ENCODE measurements around the gene RPP25L.

The RPP25L gene

GRCh38 chr9:34648673-34649072 lies 36.8 kb upstream of the RPP25L start:
- ChIA-PET POLR2A (interaction anchor here (1.7 to 4.7 kb wide), 2 partner anchors 10 to 13 kb away, joined by 7 to 67 read pairs; partner anchors contain the start of gene SIGMAR1), CTCF (no interaction called here)
- TF ChIP-seq FOXK2 (IDR thresholded peaks at IDR 0.05), result no peak
- TF ChIP-seq BHLHE40 (IDR thresholded peaks at IDR 0.05; ENCODE audit: borderline replicate concordance), result no peak
- no peak for TF ChIP-seq ZNF384 (IDR thresholded peaks at IDR 0.05)
- TF ChIP-seq FOXA1 (IDR thresholded peaks at IDR 0.05), result no peak
- DNase-seq (ENCODE audit: extremely low spot score), result no peak

GRCh38 chr9:34647651-34648050 lies 35.8 kb upstream of the RPP25L start:
- TF ChIP-seq FOXK2 (IDR thresholded peaks at IDR 0.05) (no peak), HDGF (IDR thresholded peaks at IDR 0.05; ENCODE audit: borderline replicate concordance) (no peak), FOXA1 (IDR thresholded peaks at IDR 0.05) (no peak), NFRKB (IDR thresholded peaks at IDR 0.05) (no peak), ZNF384 (IDR thresholded peaks at IDR 0.05) (no peak), ELF4 (IDR thresholded peaks at IDR 0.05) (no peak)
- CTCF ChIA-PET, result interaction anchor here (0.7 to 0.8 kb wide), 2 partner anchors 55 to 814 kb away, joined by 3 to 4 read pairs; no protein-coding TSS in a partner anchor
- POLR2A ChIA-PET, result interaction anchor here (2.4 to 4.7 kb wide), 2 partner anchors 12 to 17 kb away, joined by 11 to 67 read pairs; partner anchors contain the start of gene SIGMAR1
- DNase-seq (ENCODE audit: extremely low spot score), result no peak

- DNase-seq (ENCODE audit: extremely low spot score), result no peak
- TF ChIP-seq FOXK2 (IDR thresholded peaks at IDR 0.05) (no peak), L3MBTL2 (conservative IDR thresholded peaks at IDR 0.05) (no peak), TARDBP (IDR thresholded peaks at IDR 0.05) (no peak), FOXM1 (IDR thresholded peaks at IDR 0.05; ENCODE audit: borderline replicate concordance) (no peak), ELF4 (IDR thresholded peaks at IDR 0.05) (no peak), LEF1 (IDR thresholded peaks at IDR 0.05; ENCODE audit: borderline replicate concordance) (no peak), HDGF (IDR thresholded peaks at IDR 0.05; ENCODE audit: borderline replicate concordance) (no peak), FOXA1 (IDR thresholded peaks at IDR 0.05) (no peak), PKNOX1 (IDR thresholded peaks at IDR 0.05) (no peak), ARNT (IDR thresholded peaks at IDR 0.05) (no peak), CTBP1 (IDR thresholded peaks at IDR 0.05; ENCODE audit: borderline replicate concordance) (no peak), ZNF384 (IDR thresholded peaks at IDR 0.05) (no peak), SUZ12 (IDR thresholded peaks at IDR 0.05) (no peak), BHLHE40 (IDR thresholded peaks at IDR 0.05; ENCODE audit: borderline replicate concordance) (no peak), SP1 (IDR thresholded peaks at IDR 0.05) (no peak)
- CTCF ChIA-PET, result interaction anchor here (0.7 to 1.3 kb wide), 3 partner anchors 9 to 21 kb away, joined by 4 to 11 read pairs (median 9); partner anchors contain the start of gene SIGMAR1
- POLR2A ChIA-PET, result interaction anchor here (0.6 to 4.7 kb wide), 7 partner anchors 11 to 189 kb away, joined by 3 to 67 read pairs (median 4); partner anchors contain the start of genes CCL27, FAM219A and SIGMAR1
These were observed 35.1 kb upstream of the RPP25L start for GRCh38 chr9:34647084-34647403.

- peak; percentile 95 for DNase-seq (ENCODE audit: extremely low spot score)
- TF ChIP-seq L3MBTL2 (conservative IDR thresholded peaks at IDR 0.05), result peak; percentile 70
- no peak for TF ChIP-seq HDGF (IDR thresholded peaks at IDR 0.05; ENCODE audit: borderline replicate concordance)
- peak; percentile 76; the same call in 1 of the 2 replicates for TF ChIP-seq PKNOX1 (IDR thresholded peaks at IDR 0.05)
- ChIA-PET POLR2A (interaction anchor here (0.6 to 4.7 kb wide), 7 partner anchors 10 to 188 kb away, joined by 3 to 67 read pairs (median 4); partner anchors contain the start of genes CCL27, FAM219A and SIGMAR1), CTCF (interaction anchor here (0.7 to 1.3 kb wide), 3 partner anchors 8 to 21 kb away, joined by 4 to 11 read pairs (median 9); partner anchors contain the start of gene SIGMAR1)
These were observed 34.5 kb upstream of the RPP25L start, which contains the start of gene GALT for GRCh38 chr9:34646211-34647083. GALT (plus strand) TSS chr9:34646675; CDS start chr9:34646705, 30 bp downstream.

- DNase-seq (ENCODE audit: extremely low spot score), result no peak
- CTCF ChIA-PET, result interaction anchor here (0.7 to 1.2 kb wide), 2 partner anchors 11 to 16 kb away, joined by 3 to 4 read pairs; no protein-coding TSS in a partner anchor
- TF ChIP-seq SP1 (IDR thresholded peaks at IDR 0.05), result no peak
- no peak for TF ChIP-seq FOXA1 (IDR thresholded peaks at IDR 0.05)
- TF ChIP-seq CTBP1 (IDR thresholded peaks at IDR 0.05; ENCODE audit: borderline replicate concordance), result no peak
- no peak for TF ChIP-seq SUZ12 (IDR thresholded peaks at IDR 0.05)
- no peak for TF ChIP-seq HDGF (IDR thresholded peaks at IDR 0.05; ENCODE audit: borderline replicate concordance)
- TF ChIP-seq L3MBTL2 (conservative IDR thresholded peaks at IDR 0.05), result no peak
- no peak for TF ChIP-seq FOXM1 (IDR thresholded peaks at IDR 0.05; ENCODE audit: borderline replicate concordance)
- no peak for TF ChIP-seq PKNOX1 (IDR thresholded peaks at IDR 0.05)
- no peak for TF ChIP-seq ELF4 (IDR thresholded peaks at IDR 0.05)
- TF ChIP-seq BHLHE40 (IDR thresholded peaks at IDR 0.05; ENCODE audit: borderline replicate concordance), result no peak
- TF ChIP-seq ARNT (IDR thresholded peaks at IDR 0.05), result no peak
- TF ChIP-seq TARDBP (IDR thresholded peaks at IDR 0.05), result no peak
- no peak for TF ChIP-seq FOXK2 (IDR thresholded peaks at IDR 0.05)
- no peak for TF ChIP-seq LEF1 (IDR thresholded peaks at IDR 0.05; ENCODE audit: borderline replicate concordance)
- no peak for TF ChIP-seq NFRKB (IDR thresholded peaks at IDR 0.05)
- no peak for TF ChIP-seq ZNF384 (IDR thresholded peaks at IDR 0.05)
- POLR2A ChIA-PET, result interaction anchor here (4.7 kb wide), 1 partner anchor 9 kb away, joined by 67 read pairs; the partner anchor contains the start of gene SIGMAR1
These were observed 32.9 kb upstream of the RPP25L start for GRCh38 chr9:34644766-34645314.
